Skin epidermis (tissue), 12 donors: ENCODE measurements around the gene FAM234A.
A peak's percentile ranks its signal among the peaks of the same experiment; 100 is the strongest.
"Not testable (repeated sequence)": the region's sequence is repeated elsewhere in the genome, so short reads cannot be mapped to it uniquely, and the experiment has no call there.

Source experiments
- H3K27ac ChIP-seq, 21 experiments: fragments of 200-600 bp; sonication (generic) in 11 of 21; one replicate each; pipeline ENCODE4 v1.5.0; 2020; ENCODE audit warnings: mild to moderate bottlenecking in 3 of 21, inconsistent platforms in 2 of 21, moderate library complexity in 2 of 21
- H3K4me3 ChIP-seq, 7 experiments: fragments of 200-600 bp; sonication (generic) in 2 of 7; one replicate each; pipeline ENCODE4 v1.5.0; 2020; ENCODE audit warnings: inconsistent platforms in 2 of 7, mild to moderate bottlenecking in 2 of 7, moderate library complexity in 1 of 7

The FAM234A gene

DNA sequence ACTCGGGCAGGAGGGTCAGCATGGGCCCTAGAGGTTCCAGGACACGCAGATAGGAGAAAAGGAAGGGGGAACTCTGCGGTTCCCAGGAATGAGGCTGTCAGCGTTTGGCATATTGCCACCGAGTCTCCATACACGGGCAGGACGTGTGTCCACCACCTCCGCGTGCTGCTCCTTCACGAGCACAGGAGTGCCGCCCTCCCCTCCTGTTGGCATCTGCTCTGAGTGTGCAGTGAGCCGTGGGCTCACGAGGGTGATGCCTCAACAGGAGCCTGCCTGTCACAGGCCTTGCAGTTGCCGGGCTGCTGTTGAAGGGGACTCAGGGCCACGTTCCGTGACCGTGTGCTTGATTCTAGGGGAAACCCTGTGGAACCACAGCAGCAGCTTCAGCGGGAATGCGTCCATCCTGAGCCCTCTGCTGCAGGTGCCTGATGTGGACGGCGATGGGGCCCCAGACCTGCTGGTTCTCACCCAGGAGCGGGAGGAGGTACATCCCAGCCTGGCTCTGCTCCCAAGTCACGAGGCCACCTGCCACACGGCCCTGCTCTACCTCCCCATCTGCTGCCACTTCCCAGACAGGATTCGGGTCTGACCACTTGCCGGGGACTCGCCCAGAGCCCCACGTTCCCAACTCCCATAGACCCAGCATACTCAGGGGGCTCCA, 26.5 kb downstream of the FAM234A start:
- H3K27ac ChIP-seq, result no peak overlapping the region
- H3K4me3 ChIP-seq, result no peak overlapping the region

- no peak overlapping the region for H3K27ac ChIP-seq
- no peak overlapping the region for H3K4me3 ChIP-seq
Measured at GRCh38 chr16:262121-262745, 27.6 kb downstream of the FAM234A start.

DNA sequence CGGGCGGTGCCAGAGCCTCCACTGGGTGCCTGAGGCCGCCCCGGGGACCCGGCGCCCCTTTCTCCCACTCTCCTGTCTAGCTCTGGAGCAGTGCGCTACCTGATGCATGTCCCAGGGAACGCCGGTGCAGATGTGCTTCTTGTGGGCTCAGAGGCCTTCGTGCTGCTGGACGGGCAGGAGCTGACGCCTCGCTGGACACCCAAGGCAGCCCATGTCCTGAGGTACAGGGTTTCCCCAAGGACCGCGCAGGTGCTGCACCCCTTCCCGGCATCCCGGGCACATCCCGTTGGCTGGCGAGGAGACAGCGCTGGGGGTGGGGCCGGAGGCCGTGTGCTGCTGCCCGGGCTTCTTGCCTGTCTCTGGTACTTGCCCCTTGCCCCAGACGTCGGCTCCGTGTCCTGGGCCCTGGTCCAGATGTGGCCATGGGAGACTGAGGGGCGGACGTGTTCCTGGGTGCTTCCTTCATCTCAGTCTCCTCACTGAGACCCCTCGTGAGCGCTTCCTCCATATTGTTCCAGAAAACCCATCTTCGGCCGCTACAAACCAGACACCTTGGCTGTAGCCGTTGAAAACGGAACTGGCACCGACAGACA, 28.7 kb downstream of the FAM234A start:
- Histone ChIP-seq H3K4me3 (no peak overlapping the region), H3K27ac (no peak overlapping the region)

DNA sequence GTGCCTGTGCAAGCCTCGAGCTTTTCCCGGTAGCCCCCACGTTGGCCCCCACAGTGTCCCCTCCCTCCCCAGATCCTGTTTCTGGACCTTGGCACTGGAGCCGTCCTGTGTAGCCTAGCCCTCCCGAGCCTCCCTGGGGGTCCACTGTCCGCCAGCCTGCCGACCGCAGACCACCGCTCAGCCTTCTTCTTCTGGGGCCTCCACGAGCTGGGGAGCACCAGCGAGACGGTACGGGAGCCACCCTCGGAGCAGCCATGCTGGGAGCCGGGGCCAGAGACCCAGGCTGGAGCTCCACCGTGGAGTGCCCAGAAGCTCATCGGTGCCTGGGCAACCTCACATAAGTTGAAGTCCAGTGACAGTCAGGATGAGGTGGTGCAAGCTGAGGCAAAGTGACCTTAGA, 29.3 kb downstream of the FAM234A start:
- H3K4me3 ChIP-seq, result no peak overlapping the region

DNA sequence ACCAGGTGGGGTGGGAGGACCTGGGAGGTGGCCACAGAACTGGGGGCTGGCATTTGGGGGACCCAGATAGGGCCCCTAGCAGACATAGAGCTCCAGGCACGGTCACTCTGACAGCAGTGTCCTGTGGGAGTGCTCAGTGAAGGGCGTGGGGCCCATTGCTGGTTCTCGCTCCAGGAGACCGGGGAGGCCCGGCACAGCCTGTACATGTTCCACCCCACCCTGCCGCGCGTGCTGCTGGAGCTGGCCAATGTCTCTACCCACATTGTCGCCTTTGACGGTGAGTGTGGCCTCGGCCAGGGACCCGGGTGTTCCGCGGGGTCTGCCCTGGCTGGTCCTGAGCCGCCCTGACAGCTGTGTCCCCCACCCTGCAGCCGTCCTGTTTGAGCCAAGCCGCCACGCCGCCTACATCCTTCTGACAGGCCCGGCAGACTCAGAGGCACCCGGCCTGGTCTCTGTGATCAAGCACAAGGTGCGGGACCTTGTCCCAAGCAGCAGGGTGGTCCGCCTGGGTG, 29.9 kb downstream of the FAM234A start:
- H3K27ac ChIP-seq, result no peak overlapping the region
- H3K4me3 ChIP-seq, result no peak overlapping the region

More for the DNA sequence above, 29.3 kb downstream of the FAM234A start:
- H3K27ac ChIP-seq, result no peak overlapping the region

DNA sequence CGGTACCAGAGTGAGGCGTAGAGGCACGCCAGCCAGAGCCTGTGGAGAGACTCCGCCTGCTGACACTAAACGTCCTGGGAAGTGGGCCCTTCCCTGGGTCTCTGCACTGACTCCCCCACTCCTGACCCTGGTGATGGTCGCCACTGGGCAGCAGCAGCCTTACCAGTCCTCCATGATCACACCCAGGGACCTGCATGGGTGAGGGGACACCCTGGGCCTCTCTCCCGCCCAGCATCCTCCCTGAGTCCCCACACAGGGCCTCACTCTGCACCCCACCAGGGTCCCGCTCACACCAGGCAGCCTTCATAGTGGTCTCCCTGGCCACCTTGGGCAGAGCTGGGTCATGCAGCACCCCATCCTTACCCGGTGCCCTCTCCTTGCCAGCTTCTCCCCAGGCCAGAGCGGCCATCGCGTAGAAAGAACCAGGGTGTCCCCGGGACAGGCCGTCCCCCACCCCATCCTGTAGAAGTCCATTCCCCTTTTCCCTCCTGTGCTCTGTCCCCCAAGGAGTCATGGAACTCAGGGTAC, 30.4 kb downstream of the FAM234A start:
- Histone ChIP-seq H3K27ac (no peak overlapping the region), H3K4me3 (no peak overlapping the region)

DNA sequence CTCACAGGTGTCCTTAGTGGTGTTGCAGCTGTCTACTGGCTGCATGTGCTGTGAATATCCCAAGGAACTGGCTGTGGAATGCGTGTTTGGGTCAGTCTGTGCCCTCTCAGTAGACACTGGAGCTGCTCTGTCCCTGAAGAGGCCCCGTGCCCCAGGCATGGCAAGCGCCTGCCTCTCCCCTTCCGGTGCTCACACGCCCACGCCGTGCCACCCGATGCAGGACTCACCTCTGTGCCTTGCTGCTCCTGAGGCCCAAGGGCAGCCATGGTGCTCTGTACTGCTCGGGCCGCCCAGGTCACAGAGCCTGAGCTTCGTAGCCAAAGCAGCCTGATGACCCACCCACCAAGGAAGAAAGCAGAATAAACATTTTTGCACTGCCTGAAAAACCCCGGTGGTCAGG, 31.1 kb downstream of the FAM234A start:
- no peak overlapping the region for H3K27ac ChIP-seq
- H3K4me3 ChIP-seq, result no peak overlapping the region

GRCh38 chr16:266258-267164, 31.9 kb downstream of the FAM234A start:
- Histone ChIP-seq H3K4me3 (no peak overlapping the region), H3K27ac (no peak overlapping the region)

- H3K27ac ChIP-seq, H3K4me3 ChIP-seq: not testable (repeated sequence)
Measured at GRCh38 chr16:267562-267961, 32.9 kb downstream of the FAM234A start.

DNA sequence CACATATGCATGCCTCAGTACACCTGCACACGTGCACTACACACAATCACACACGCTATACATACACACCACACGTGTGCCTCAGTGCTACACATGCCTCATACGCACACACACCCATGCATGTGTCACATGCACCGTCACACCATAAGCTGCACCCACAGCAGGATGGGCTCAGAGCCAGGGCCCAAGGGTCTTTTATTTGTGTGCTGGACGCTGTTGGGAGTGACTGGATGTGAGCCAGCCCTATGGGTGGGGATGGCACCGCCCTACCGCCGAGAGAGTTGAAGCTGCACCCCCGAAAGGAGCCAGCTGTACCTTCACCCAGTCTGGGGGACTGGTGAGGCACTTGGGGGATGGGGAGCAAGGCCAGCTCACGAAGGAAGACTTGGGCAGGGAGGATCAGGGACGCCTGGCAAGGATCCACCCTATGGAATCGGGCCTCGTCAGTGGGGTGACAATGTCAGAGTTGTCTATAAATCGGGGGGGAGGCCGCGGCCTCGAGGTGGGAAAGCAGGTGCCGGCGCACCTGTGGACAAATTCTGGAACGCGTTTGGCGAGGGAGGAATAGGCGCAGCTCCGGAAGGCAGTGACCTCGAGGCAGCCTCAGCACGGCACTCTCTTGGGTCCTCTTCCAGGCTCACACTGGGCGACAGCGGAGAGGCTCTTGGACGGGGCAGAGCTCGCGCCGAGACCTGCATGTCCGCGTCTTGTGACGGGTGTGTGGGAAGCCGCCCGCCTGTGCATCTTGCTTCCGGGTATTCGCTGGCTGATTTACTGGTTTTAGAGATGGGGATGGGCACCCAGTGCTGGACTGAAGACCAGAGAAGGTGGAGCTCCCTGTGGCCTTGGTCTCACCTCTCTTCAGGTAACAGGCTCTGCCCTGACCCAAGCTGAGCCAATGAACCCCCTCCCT, 33.8 kb downstream of the FAM234A start:
- H3K27ac ChIP-seq, result peak overlapping the region in 1 of 21 experiments; percentile 4
- H3K4me3 ChIP-seq, result no peak overlapping the region

GRCh38 chr16:269061-269796, 34.6 kb downstream of the FAM234A start:
- Histone ChIP-seq H3K4me3 (no peak overlapping the region), H3K27ac (no peak overlapping the region)

- Histone ChIP-seq H3K27ac (no peak overlapping the region), H3K4me3 (no peak overlapping the region)
Measured at GRCh38 chr16:270381-271255, 36.0 kb downstream of the FAM234A start.

- no peak overlapping the region for H3K27ac ChIP-seq
Measured at GRCh38 chr16:272633-273546, 38.3 kb downstream of the FAM234A start.

DNA sequence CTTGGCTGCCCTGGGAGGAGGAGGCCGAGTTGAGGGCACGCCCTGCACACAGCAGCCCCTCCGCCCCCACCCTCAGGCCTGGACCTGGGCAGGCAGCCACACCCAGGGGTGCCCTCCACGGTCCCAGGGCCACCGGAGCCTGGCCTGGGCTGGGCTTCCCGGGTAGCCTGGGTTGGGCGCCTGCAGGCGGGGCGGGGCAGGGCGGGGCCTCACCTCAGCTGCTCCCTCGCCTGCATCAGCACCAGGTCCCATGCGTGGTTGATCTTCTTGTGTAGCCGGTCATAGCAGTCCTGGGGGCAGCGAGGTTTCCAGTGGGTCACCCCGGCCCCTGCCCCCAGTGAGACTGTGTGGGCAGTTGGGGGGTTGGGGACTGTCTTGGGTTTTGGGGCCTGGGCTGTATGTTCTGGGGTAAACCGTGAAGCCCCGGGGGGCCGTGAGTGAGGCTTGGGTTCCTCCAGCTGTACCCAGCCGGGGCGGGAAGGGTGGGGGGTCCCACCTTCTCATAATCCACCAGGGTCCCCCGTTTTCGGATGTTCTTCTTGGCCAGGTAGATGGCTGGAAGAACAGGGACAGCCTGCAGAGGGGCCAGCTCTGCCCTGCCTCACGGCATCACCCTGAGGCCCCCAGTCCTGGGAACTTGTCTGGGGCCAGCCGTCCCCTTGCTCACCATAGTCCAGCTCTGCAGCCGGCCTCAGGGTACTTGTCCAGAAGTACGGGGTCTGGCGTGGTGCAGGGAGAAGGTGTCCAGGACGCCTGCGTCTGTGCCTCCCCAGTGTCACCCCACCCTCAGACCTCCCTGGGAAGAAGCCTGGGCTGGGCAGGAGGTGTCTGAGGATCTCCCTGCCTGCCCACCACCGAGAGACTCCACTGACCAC, 39.2 kb downstream of the FAM234A start:
- Histone ChIP-seq H3K27ac (no peak overlapping the region), H3K4me3 (no peak overlapping the region)

More at GRCh38 chr16:272633-273546, 38.3 kb downstream of the FAM234A start:
- no peak overlapping the region for H3K4me3 ChIP-seq

DNA sequence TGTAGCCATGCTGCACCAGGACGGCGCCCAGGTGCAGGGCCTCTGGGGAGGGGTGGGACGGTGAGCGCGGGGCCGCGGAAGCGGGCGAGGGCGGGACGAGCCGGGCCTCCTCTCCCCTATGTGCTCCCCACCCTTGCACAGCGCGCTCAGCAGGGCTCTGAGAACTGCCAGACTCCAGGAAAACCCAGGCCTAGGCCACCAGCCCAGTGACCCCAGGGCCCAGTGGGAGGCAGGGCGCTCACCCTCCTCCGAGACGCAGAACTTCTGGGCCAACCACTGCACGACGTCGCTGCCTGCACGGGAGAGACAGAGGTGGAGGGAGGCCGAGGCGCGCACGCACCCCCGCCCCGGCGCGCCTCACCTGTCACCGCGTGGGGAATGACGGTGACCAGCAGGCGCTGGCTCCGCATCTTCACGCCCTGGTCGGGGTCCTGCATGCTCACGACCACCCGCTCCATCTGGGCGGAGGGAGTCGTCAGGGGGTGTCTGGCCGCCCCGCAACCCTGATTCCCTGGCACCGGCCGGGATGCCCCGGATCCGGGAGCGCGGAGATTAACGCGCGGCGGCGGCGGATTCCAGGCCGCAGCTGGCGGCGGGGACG, 40.5 kb downstream of the FAM234A start:
- Histone ChIP-seq H3K4me3 (peak overlapping the region; percentile 1 to 41 (median 24)), H3K27ac (peak overlapping the region in 1 of 21 experiments; percentile 2)
